ENCODE data around the gene ATP8B2. TPM values are rescaled to one million over a fixed set of nuclear protein-coding genes. Genes with fewer than 3 reads are reported as not detected.

ATP8B2 gene
- total and polyA plus RNA-seq, 4 donors, result 0.75 to 16.2 (median 5.3) TPM

- Histone ChIP-seq H3K27ac (ENCODE audit: low read depth in 1 of 2, low read length in 2 of 2) (no peak overlapping the region), H3K9ac (ENCODE audit: low read depth in 1 of 2, low read length in 2 of 2) (no peak overlapping the region), H3K4me3 (ENCODE audit: low read depth in 1 of 3, low read length in 3 of 3) (no peak overlapping the region), H3K27me3 (ENCODE audit: control insufficient read depth in 4 of 4, insufficient read depth in 4 of 4, low read length in 3 of 4) (no peaks in the 10 kb centered on the region), H3K4me1 (ENCODE audit: control insufficient read depth in 4 of 4, insufficient read depth in 4 of 4, low read length in 3 of 4) (no peaks in the 10 kb centered on the region), H3K9me3 (ENCODE audit: control insufficient read depth in 4 of 4, low read length in 3 of 4) (no peaks in the 10 kb centered on the region), H3K36me3 (ENCODE audit: control insufficient read depth in 4 of 4, insufficient read depth in 3 of 4, low read depth in 1 of 4, low read length in 3 of 4) (no peaks in the 10 kb centered on the region)
- 79% methylated on average over 1 of the region's 1 CpG for WGBS
- TF ChIP-seq EGR1 (IDR thresholded peaks at IDR 0.05; ENCODE audit: low read depth in 2 of 2) (no peak), RAD21 (IDR thresholded peaks at IDR 0.05) (no peak), NR2F2 (IDR thresholded peaks at IDR 0.05) (no peak), FOXA1 (IDR thresholded peaks at IDR 0.05) (no peak), GABPA (IDR thresholded peaks at IDR 0.05 in 1 of 2, conservative IDR thresholded peaks at IDR 0.05 in 1 of 2) (no peak), FOXA2 (IDR thresholded peaks at IDR 0.05) (no peak), ATF3 (IDR thresholded peaks at IDR 0.05) (no peak)
- TF ChIP-seq, protein P1, sequence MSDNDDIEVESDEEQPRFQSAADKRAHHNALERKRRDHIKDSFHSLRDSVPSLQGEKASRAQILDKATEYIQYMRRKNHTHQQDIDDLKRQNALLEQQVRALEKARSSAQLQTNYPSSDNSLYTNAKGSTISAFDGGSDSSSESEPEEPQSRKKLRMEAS (IDR thresholded peaks at IDR 0.05), result no peak
- DNase-seq (ENCODE audit: low spot score), result no peak
Measured at GRCh38 chr1:154316704-154317103, 8.6 kb upstream of the ATP8B2 start.

- WGBS, result 86% methylated on average over 4 of the region's 4 CpGs
- DNase-seq (ENCODE audit: low spot score), result no peak
- H3K36me3 ChIP-seq (ENCODE audit: control insufficient read depth in 4 of 4, insufficient read depth in 3 of 4, low read depth in 1 of 4, low read length in 3 of 4), result no peaks in the 10 kb centered on the region
- no peak overlapping the region for H3K4me3 ChIP-seq (ENCODE audit: low read depth in 1 of 3, low read length in 3 of 3)
- no peaks in the 10 kb centered on the region for H3K27me3 ChIP-seq (ENCODE audit: control insufficient read depth in 4 of 4, insufficient read depth in 4 of 4, low read length in 3 of 4)
- H3K4me1 ChIP-seq (ENCODE audit: control insufficient read depth in 4 of 4, insufficient read depth in 4 of 4, low read length in 3 of 4), result no peaks in the 10 kb centered on the region
- H3K9ac ChIP-seq (ENCODE audit: low read depth in 1 of 2, low read length in 2 of 2), result no peak overlapping the region
- TF ChIP-seq HNF4A (conservative IDR thresholded peaks at IDR 0.05) (no peak), HNF4G (IDR thresholded peaks at IDR 0.05) (no peak), TAF1 (conservative IDR thresholded peaks at IDR 0.05) (no peak), GABPA (IDR thresholded peaks at IDR 0.05 in 1 of 2, conservative IDR thresholded peaks at IDR 0.05 in 1 of 2) (no peak), FOXA1 (IDR thresholded peaks at IDR 0.05) (no peak), RXRA (IDR thresholded peaks at IDR 0.05) (no peak), RAD21 (IDR thresholded peaks at IDR 0.05) (no peak), EGR1 (IDR thresholded peaks at IDR 0.05; ENCODE audit: low read depth in 2 of 2) (no peak), SP1 (IDR thresholded peaks at IDR 0.05) (no peak)
- TF ChIP-seq, protein P2, sequence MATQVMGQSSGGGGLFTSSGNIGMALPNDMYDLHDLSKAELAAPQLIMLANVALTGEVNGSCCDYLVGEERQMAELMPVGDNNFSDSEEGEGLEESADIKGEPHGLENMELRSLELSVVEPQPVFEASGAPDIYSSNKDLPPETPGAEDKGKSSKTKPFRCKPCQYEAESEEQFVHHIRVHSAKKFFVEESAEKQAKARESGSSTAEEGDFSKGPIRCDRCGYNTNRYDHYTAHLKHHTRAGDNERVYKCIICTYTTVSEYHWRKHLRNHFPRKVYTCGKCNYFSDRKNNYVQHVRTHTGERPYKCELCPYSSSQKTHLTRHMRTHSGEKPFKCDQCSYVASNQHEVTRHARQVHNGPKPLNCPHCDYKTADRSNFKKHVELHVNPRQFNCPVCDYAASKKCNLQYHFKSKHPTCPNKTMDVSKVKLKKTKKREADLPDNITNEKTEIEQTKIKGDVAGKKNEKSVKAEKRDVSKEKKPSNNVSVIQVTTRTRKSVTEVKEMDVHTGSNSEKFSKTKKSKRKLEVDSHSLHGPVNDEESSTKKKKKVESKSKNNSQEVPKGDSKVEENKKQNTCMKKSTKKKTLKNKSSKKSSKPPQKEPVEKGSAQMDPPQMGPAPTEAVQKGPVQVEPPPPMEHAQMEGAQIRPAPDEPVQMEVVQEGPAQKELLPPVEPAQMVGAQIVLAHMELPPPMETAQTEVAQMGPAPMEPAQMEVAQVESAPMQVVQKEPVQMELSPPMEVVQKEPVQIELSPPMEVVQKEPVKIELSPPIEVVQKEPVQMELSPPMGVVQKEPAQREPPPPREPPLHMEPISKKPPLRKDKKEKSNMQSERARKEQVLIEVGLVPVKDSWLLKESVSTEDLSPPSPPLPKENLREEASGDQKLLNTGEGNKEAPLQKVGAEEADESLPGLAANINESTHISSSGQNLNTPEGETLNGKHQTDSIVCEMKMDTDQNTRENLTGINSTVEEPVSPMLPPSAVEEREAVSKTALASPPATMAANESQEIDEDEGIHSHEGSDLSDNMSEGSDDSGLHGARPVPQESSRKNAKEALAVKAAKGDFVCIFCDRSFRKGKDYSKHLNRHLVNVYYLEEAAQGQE (IDR thresholded peaks at IDR 0.05), result no peak
- TF ChIP-seq, protein P1 (IDR thresholded peaks at IDR 0.05), result no peak
- no peaks in the 10 kb centered on the region for H3K9me3 ChIP-seq (ENCODE audit: control insufficient read depth in 4 of 4, low read length in 3 of 4)
- no peak overlapping the region for H3K27ac ChIP-seq (ENCODE audit: low read depth in 1 of 2, low read length in 2 of 2)
Measured at GRCh38 chr1:154318386-154318785, 6.9 kb upstream of the ATP8B2 start.
